ENCODE results near the gene C1QTNF12.

C1QTNF12 gene

GRCh38 chr1:1213345-1214265, 32.9 kb downstream of the C1QTNF12 start, which contains the start of gene TNFRSF4:
TNFRSF4 (minus strand) TSS chr1:1214153; CDS start chr1:1214127, 26 bp downstream.
- TF ChIP-seq CTCF (IDR thresholded peaks at IDR 0.05; ENCODE audit: control insufficient read depth, insufficient read depth, low read depth, low read length, missing control alignments) = no peak
- DNase-seq (ENCODE audit: low read depth) = no peak
- no peak within 1 kb of the TSS for H3K4me3 ChIP-seq (ENCODE audit: control insufficient read depth, low read depth, low read length)

GRCh38 chr1:1212780-1213344, 33.7 kb downstream of the C1QTNF12 start:
- no peak overlapping the region for H3K4me3 ChIP-seq (ENCODE audit: control insufficient read depth, low read depth, low read length)
- no peak for TF ChIP-seq CTCF (IDR thresholded peaks at IDR 0.05; ENCODE audit: control insufficient read depth, insufficient read depth, low read depth, low read length, missing control alignments)
- DNase-seq (ENCODE audit: low read depth) = no peak

- no peak overlapping the region for H3K4me3 ChIP-seq (ENCODE audit: control insufficient read depth, low read depth, low read length)
- no peak for DNase-seq (ENCODE audit: low read depth)
- no peak for TF ChIP-seq CTCF (IDR thresholded peaks at IDR 0.05; ENCODE audit: control insufficient read depth, insufficient read depth, low read depth, low read length, missing control alignments)
Measured at GRCh38 chr1:1211541-1212441, 34.7 kb downstream of the C1QTNF12 start.

- no peak overlapping the region for H3K4me3 ChIP-seq (ENCODE audit: control insufficient read depth, low read depth, low read length)
- DNase-seq (ENCODE audit: low read depth) = no peak
Measured at GRCh38 chr1:1210726-1211540, 35.6 kb downstream of the C1QTNF12 start.

GRCh38 chr1:1208713-1209433, 37.6 kb downstream of the C1QTNF12 start:
- TF ChIP-seq CTCF (IDR thresholded peaks at IDR 0.05; ENCODE audit: control insufficient read depth, insufficient read depth, low read depth, low read length, missing control alignments) = no peak
- peak overlapping the region; percentile 43 for H3K4me3 ChIP-seq (ENCODE audit: control insufficient read depth, low read depth, low read length)
- DNase-seq (ENCODE audit: low read depth) = no peak

More at GRCh38 chr1:1210726-1211540, 35.6 kb downstream of the C1QTNF12 start:
- no peak for TF ChIP-seq CTCF (IDR thresholded peaks at IDR 0.05; ENCODE audit: control insufficient read depth, insufficient read depth, low read depth, low read length, missing control alignments)

Measured in AG09309 (cell line).